OCI-LY7 (cell line): ENCODE data around the gene HECA. TPM values are rescaled to one million over a fixed set of nuclear protein-coding genes. Genes with fewer than 3 reads are reported as not detected.

Source experiments
- BruUV-seq: library from RNA; stranded (reverse); fragments of 400-500 nt; replicated peaks from 2 replicates; lab custom pipeline; 2021; lab: Mats Ljungman, UMichigan
- CTCF ChIA-PET: fragments of 300-600 bp; sonication (Branson Sonifier 250); formaldehyde crosslinking; loops from one replicate; lab custom pipeline; 2022; ENCODE audit warnings: antibody characterized with exemption; ENCODE audit not compliant: unreplicated experiment; lab: Charles Lee
- POLR2A ChIA-PET: fragments of 300-600 bp; sonication (Branson Sonifier 250); formaldehyde crosslinking; loops from one replicate; lab custom pipeline; 2022; ENCODE audit warnings: antibody characterized with exemption; lab: Charles Lee
- DNase-seq: peaks from one replicate; pipeline ENCODE4 v3.0.0-alpha.2; 2015; ENCODE audit warnings: low spot score
- H2AFZ ChIP-seq: fragments of 200-600 bp; sonication (generic), shearing (Covaris generic); 2 replicates; pipeline ENCODE4 v1.6.1; 2014; ENCODE audit warnings: mild to moderate bottlenecking, antibody characterized with exemption, low read length, moderate library complexity
- H3K27ac ChIP-seq: fragments of 200-600 bp; sonication (generic); 2 replicates; pipeline ENCODE4 v1.5.1; 2014; ENCODE audit warnings: mixed run types, low read depth, mild to moderate bottlenecking, moderate library complexity, low read length, inconsistent platforms; ENCODE audit not compliant: poor library complexity, severe bottlenecking
- H3K36me3 ChIP-seq: fragments of 200-600 bp; sonication (generic); 2 replicates; pipeline ENCODE4 v1.6.1; 2014; ENCODE audit warnings: mild to moderate bottlenecking, antibody characterized with exemption, low read length, moderate library complexity, mixed read lengths; ENCODE audit not compliant: insufficient read depth
- H3K4me1 ChIP-seq: fragments of 200-600 bp; sonication (generic); 2 replicates; pipeline ENCODE4 v1.5.1; 2014; ENCODE audit warnings: mild to moderate bottlenecking, low read length; ENCODE audit not compliant: insufficient read depth, poor library complexity, severe bottlenecking
- H3K4me2 ChIP-seq: fragments of 200-600 bp; sonication (generic); 2 replicates; pipeline ENCODE4 v1.6.1; 2014; ENCODE audit warnings: mild to moderate bottlenecking, low read length
- H3K4me3 ChIP-seq: fragments of 200-600 bp; sonication (generic); 2 replicates; pipeline ENCODE4 v1.5.1; 2014; ENCODE audit warnings: mild to moderate bottlenecking, low read depth, low read length; ENCODE audit not compliant: poor library complexity, severe bottlenecking
- H3K79me2 ChIP-seq: fragments of 200-600 bp; sonication (generic); 2 replicates; pipeline ENCODE4 v1.6.1; 2016; ENCODE audit warnings: low read depth, mild to moderate bottlenecking, low read length, moderate library complexity, mixed read lengths; ENCODE audit not compliant: insufficient read depth
- H3K9me2 ChIP-seq: fragments of 200-600 bp; sonication (generic); 2 replicates; pipeline ENCODE4 v1.6.1; 2016; ENCODE audit warnings: mild to moderate bottlenecking, low read length, mixed read lengths; ENCODE audit not compliant: insufficient read depth
- H3K9me3 ChIP-seq: fragments of 200-600 bp; sonication (generic); 2 replicates; pipeline ENCODE4 v1.6.1; 2014; ENCODE audit warnings: mild to moderate bottlenecking, mixed run types, low read length, mixed read lengths
- H4K20me1 ChIP-seq: fragments of 200-600 bp; sonication (generic); 2 replicates; pipeline ENCODE4 v1.6.1; 2014; ENCODE audit warnings: mild to moderate bottlenecking, antibody characterized with exemption, low read length, moderate library complexity, mixed read lengths; ENCODE audit not compliant: insufficient read depth
- EZH2phosphoT487 ChIP-seq: fragments of 200-600 bp; sonication (generic); IDR thresholded peaks from 2 replicates; pipeline ENCODE4 v1.6.1; 2018; ENCODE audit warnings: low read depth, borderline replicate concordance, mild to moderate bottlenecking, mixed run types, antibody characterized with exemption, low read length, moderate library complexity, mixed read lengths
- intact Hi-C: fragments of 100-400 bp; cut with micrococcal nuclease; formaldehyde crosslinking; loops from one replicate; pipeline ENCODE4 v1.10.0; 2022; ENCODE audit not compliant: unreplicated experiment
- total RNA-seq, 2 experiments: library from RNA; depleted of rRNA in 1 of 2; stranded (reverse); fragments of >200 nt in 1 of 2; shearing (Covaris generic) in 1 of 2; gene quantifications; 2 replicates each; pipeline ENCODE4 v1.2.3, GENCODE V29; 2014 to 2022
- TF ChIP-seq, protein P1 (sequence below): fragments of 200-600 bp; sonication (generic); conservative IDR thresholded peaks from 2 replicates; pipeline ENCODE4 v1.5.1; 2014; ENCODE audit warnings: mild to moderate bottlenecking, antibody characterized with exemption, low read length, moderate library complexity, mixed read lengths

The HECA gene
- total RNA-seq, 2 experiments from 2014 or later = 21.9 to 23.3 TPM

DNA sequence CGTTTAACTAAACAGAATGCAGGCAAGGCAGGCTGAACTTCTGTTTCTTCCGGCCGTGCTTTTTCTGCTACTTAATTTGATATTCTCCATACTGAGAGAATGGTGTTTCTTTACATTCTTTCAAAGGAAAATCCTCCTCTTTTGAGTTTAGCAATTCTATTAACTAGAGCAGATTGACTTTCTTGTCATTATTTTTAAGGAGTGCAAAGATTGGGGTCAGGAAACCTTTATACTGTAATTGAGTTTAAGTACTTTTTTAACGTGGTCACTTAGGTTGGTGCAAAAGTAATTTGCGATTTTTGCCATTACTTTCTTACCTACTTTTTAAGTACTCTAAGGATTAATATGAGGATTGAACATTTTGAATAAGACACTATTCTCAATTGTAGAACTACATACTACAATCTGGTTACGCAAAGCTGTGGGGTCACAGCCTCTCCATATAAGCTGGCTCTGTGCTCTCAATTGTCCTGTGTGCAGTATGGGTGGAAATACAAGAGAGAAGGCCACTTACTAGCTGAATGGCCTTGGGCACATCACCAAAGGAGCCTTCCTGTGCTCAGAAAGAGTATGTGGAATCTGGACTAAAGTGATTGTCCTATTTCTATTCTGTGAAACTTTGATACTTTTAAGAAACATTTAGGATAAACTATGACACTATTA lies 16.7 kb downstream of the HECA start:
- no peak overlapping the region for H3K4me3 ChIP-seq
- no TSS peak for BruUV-seq
- peaks cover 7% of the 10 kb centered on the region for H3K4me1 ChIP-seq
- no peak overlapping the region for H3K4me2 ChIP-seq
- H3K36me3 ChIP-seq = no peaks in the 10 kb centered on the region; the same call in 1 of the 2 replicates
- intact Hi-C loops = no loop called here
- no peaks in the 10 kb centered on the region for H3K9me3 ChIP-seq
- peaks cover 60% of the 10 kb centered on the region; the same call in 1 of the 2 replicates for H3K79me2 ChIP-seq
- peaks cover 5% of the 10 kb centered on the region; the same call in 1 of the 2 replicates for H4K20me1 ChIP-seq
- H3K9me2 ChIP-seq = no peaks in the 10 kb centered on the region
- ChIA-PET CTCF (interaction anchor here (0.9 to 1.3 kb wide), 3 partner anchors 10 to 26 kb away, joined by 3 read pairs; no protein-coding TSS in a partner anchor), POLR2A (interaction anchor here (0.6 to 2.4 kb wide), 6 partner anchors 10 to 633 kb away, joined by 3 to 10 read pairs (median 4); no protein-coding TSS in a partner anchor)
- DNase-seq = no peak
- no peak overlapping the region for H3K27ac ChIP-seq
- no peak for TF ChIP-seq EZH2phosphoT487
- no peak overlapping the region for H2AFZ ChIP-seq

DNA sequence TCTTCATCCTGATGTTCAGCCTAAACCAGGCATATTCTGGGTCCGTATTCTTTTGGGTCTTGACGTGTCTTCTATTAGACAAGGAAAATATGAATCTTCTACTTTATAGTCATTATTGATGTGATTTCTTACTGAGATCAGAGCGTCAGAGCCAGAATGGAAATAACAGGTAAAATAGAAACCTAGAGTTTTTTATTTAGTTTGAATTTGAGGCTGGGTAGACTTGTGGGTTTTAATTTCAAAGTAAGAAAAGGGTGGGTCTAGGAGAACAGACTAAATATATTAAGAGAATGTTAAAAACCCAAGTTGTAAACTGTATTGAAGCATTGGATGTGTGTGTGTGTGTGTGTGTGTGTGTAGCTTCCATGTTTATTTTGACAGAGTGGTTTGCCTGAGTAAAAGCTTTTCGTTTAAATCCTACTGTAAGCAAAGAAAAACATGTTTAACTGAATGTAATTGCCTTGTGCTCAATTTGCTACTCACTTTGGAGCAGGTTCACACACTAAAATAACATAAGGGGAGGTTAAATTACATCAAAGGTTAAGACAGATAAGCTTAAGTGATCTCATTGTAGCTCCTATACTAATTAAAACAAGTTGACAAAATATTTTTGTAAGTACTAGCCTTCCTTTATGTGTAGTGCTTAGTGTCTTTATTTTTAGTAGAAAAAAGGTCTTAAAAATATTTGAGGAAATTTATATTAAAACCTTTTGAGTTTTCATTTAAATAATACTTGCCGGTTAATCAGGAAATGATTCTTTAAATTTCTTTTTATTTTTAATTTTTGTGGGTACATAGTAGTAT lies 17.4 kb downstream of the HECA start:
- intact Hi-C loops = no loop called here

More for the DNA sequence above, 17.4 kb downstream of the HECA start:
- Histone ChIP-seq H4K20me1 (peaks cover 5% of the 10 kb centered on the region; the same call in 1 of the 2 replicates), H3K9me3 (no peaks in the 10 kb centered on the region), H3K4me1 (peaks cover 7% of the 10 kb centered on the region), H3K79me2 (peaks cover 60% of the 10 kb centered on the region; the same call in 1 of the 2 replicates), H3K27ac (no peak overlapping the region), H3K36me3 (no peaks in the 10 kb centered on the region; the same call in 1 of the 2 replicates), H3K4me2 (no peak overlapping the region), H2AFZ (no peak overlapping the region), H3K9me2 (no peaks in the 10 kb centered on the region), H3K4me3 (no peak overlapping the region)
- DNase-seq = no peak
- no peak for TF ChIP-seq EZH2phosphoT487
- TF ChIP-seq, protein P1, sequence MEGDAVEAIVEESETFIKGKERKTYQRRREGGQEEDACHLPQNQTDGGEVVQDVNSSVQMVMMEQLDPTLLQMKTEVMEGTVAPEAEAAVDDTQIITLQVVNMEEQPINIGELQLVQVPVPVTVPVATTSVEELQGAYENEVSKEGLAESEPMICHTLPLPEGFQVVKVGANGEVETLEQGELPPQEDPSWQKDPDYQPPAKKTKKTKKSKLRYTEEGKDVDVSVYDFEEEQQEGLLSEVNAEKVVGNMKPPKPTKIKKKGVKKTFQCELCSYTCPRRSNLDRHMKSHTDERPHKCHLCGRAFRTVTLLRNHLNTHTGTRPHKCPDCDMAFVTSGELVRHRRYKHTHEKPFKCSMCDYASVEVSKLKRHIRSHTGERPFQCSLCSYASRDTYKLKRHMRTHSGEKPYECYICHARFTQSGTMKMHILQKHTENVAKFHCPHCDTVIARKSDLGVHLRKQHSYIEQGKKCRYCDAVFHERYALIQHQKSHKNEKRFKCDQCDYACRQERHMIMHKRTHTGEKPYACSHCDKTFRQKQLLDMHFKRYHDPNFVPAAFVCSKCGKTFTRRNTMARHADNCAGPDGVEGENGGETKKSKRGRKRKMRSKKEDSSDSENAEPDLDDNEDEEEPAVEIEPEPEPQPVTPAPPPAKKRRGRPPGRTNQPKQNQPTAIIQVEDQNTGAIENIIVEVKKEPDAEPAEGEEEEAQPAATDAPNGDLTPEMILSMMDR = no peak
- no TSS peak for BruUV-seq
- ChIA-PET CTCF (interaction anchor here (0.9 to 1.3 kb wide), 3 partner anchors 9 to 25 kb away, joined by 3 read pairs; no protein-coding TSS in a partner anchor), POLR2A (interaction anchor here (0.6 to 2.3 kb wide), 6 partner anchors 9 to 634 kb away, joined by 3 to 10 read pairs (median 4); no protein-coding TSS in a partner anchor)
